ENCODE data around the gene LYRM2.

GRCh38 chr6:89554106-89554505 lies 84.4 kb downstream of the LYRM2 start:
- TF ChIP-seq POLR2AphosphoS5 (IDR thresholded peaks at IDR 0.05; ENCODE audit: low read depth, low read length) (no peak), TAF1 (IDR thresholded peaks at IDR 0.05; ENCODE audit: low read depth, low read length) (no peak), POLR2A (IDR thresholded peaks at IDR 0.05; ENCODE audit: low read depth, low read length) (no peak), PAX5 (IDR thresholded peaks at IDR 0.05; ENCODE audit: insufficient read depth, low read length, severe bottlenecking) (no peak), SPI1 (IDR thresholded peaks at IDR 0.05; ENCODE audit: low read depth, low read length) (no peak), POU2F2 (IDR thresholded peaks at IDR 0.05; ENCODE audit: low read depth, low read length) (no peak)

Data from GM12891 (cell line).